Measurements from ENCODE around the gene NKX6-1.

NKX6-1 gene

DNA sequence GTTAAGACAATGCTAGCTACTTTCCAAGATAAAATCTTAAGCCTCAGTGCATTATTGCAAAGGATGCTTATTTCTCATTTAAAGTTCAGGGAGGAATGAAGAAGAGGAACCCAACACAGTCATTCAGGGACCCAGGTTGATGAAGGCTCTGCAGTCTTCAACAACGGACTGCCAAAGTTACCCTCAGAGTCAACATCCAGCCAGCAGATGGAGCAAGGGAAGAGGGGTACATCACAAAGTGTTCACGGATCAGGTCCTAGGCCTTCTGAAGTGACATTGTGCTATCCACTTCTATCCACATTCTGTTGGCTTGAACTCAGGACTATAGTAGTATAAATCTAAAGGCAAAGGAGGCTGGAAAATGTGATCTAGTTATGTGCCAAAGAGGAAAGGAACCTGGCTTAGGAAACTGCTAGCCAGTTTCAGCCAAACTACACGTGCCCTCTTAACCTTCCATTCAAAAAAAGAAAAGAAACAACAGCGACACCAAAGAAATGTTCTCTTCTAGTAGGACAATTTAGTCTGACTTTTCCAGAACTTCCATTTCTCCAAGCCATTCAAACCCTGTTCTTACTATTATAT, 28.8 kb downstream of the NKX6-1 start:
- Mint-ChIP-seq H3K27ac (no peak overlapping the region), H3K9me3 (peaks cover 2% of the 10 kb centered on the region), H3K27me3 (ENCODE audit: low read depth) (peaks cover 6% of the 10 kb centered on the region), H3K36me3 (ENCODE audit: low read depth) (no peaks in the 10 kb centered on the region), H3K4me3 (no peak overlapping the region), H3K4me1 (no peaks in the 10 kb centered on the region)
- TF ChIP-seq, protein P1, sequence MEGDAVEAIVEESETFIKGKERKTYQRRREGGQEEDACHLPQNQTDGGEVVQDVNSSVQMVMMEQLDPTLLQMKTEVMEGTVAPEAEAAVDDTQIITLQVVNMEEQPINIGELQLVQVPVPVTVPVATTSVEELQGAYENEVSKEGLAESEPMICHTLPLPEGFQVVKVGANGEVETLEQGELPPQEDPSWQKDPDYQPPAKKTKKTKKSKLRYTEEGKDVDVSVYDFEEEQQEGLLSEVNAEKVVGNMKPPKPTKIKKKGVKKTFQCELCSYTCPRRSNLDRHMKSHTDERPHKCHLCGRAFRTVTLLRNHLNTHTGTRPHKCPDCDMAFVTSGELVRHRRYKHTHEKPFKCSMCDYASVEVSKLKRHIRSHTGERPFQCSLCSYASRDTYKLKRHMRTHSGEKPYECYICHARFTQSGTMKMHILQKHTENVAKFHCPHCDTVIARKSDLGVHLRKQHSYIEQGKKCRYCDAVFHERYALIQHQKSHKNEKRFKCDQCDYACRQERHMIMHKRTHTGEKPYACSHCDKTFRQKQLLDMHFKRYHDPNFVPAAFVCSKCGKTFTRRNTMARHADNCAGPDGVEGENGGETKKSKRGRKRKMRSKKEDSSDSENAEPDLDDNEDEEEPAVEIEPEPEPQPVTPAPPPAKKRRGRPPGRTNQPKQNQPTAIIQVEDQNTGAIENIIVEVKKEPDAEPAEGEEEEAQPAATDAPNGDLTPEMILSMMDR (IDR thresholded peaks at IDR 0.05; ENCODE audit: unreplicated experiment in 3 of 3), result no peak

DNA sequence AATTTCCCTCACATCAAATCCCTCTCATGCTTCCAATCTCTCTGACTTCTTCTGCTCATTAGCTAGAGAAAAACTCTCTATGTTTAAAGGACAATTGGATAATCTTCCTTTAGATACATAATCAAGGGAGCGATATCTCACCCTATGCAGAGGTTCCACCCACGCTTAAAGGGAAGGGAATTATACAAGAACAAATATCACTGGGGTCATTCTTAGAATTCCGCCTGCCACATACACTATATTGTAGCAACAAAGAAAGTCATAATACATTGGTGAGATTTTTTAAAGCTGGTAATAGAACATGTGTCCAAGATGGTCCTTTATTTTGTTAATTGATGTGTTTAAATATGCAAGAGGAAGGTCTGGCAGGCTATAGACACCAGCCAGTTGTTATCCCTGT, 31.5 kb downstream of the NKX6-1 start:
- H3K4me3 Mint-ChIP-seq, result no peak overlapping the region
- peaks cover 6% of the 10 kb centered on the region for H3K9me3 Mint-ChIP-seq
- H3K4me1 Mint-ChIP-seq, result no peaks in the 10 kb centered on the region
- TF ChIP-seq, protein P1 (IDR thresholded peaks at IDR 0.05; ENCODE audit: unreplicated experiment in 3 of 3), result no peak
- H3K27ac Mint-ChIP-seq, result no peak overlapping the region
- no peaks in the 10 kb centered on the region for H3K36me3 Mint-ChIP-seq (ENCODE audit: low read depth)
- H3K27me3 Mint-ChIP-seq (ENCODE audit: low read depth), result no peaks in the 10 kb centered on the region

DNA sequence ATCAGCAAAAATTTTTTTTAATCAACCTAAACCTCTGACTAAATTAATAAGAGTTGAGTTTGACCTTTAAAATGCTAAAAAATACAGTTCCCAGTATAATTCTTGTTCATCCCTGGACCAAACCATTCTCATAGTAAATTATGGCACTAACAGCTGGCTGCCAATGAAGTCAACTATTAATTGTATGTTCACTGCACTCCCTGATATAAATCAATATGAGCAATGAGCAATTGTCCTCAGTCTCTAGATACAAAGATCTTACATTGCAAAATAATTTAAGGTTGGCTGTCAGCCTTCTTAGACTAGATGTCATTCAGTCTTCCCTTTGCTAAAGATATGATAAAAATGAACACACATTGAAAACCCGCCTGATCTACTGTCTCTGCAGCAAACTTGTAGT, 39.3 kb downstream of the NKX6-1 start:
- Mint-ChIP-seq H3K9me3 (peaks cover 5% of the 10 kb centered on the region), H3K27ac (no peak overlapping the region), H3K4me1 (peaks cover 12% of the 10 kb centered on the region), H3K36me3 (ENCODE audit: low read depth) (no peaks in the 10 kb centered on the region), H3K27me3 (ENCODE audit: low read depth) (no peaks in the 10 kb centered on the region), H3K4me3 (no peak overlapping the region)
- TF ChIP-seq, protein P1 (IDR thresholded peaks at IDR 0.05; ENCODE audit: unreplicated experiment in 3 of 3), result no peak

DNA sequence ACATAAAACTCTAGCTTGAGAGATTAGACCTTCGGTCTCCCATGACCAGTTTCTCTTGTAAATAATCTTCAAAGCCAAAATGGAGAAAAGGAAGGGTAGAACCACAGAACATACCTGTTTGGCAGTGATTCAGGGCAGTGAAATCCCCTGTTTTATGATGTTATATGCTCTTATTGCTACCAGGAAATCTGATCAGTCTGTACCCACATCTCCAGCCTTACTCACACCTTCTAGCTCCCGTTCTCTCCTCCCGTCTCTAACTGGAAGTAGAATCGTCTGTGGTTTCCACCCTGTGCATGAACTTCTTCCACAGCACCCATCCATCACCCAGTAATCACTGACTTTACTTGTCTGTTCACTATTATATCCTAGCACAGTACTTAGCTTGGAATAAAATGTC, 42.9 kb downstream of the NKX6-1 start:
- no peaks in the 10 kb centered on the region for H3K9me3 Mint-ChIP-seq
- H3K4me1 Mint-ChIP-seq, result peaks cover 12% of the 10 kb centered on the region
- H3K4me3 Mint-ChIP-seq, result no peak overlapping the region
- no peaks in the 10 kb centered on the region for H3K27me3 Mint-ChIP-seq (ENCODE audit: low read depth)
- TF ChIP-seq, protein P1 (IDR thresholded peaks at IDR 0.05; ENCODE audit: unreplicated experiment in 3 of 3), result no peak
- H3K27ac Mint-ChIP-seq, result peak overlapping the region in 1 of 3 experiments; percentile 9
- no peaks in the 10 kb centered on the region for H3K36me3 Mint-ChIP-seq (ENCODE audit: low read depth)

DNA sequence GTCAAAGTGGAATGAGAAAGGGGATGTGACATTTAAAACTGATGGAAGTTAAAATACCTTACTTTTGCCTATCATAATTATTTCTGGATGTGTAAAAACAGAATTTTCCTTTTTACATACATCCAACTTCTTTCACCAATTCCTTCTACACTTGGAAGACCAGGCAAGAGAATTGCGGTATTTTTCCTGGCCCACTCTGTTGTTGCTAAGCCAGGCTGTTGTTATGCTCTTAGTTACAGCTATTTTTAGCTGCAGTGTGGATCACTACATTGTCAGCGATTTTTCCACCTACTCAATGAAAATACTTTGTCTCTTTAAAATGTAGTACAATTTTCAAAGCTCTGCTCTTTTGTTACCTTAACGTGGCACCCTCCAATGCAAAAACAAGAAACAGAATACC, 43.4 kb downstream of the NKX6-1 start:
- Mint-ChIP-seq H3K4me1 (peaks cover 12% of the 10 kb centered on the region), H3K9me3 (no peaks in the 10 kb centered on the region), H3K27ac (peak overlapping the region in 2 of 3 experiments; percentile 1 to 9), H3K27me3 (ENCODE audit: low read depth) (no peaks in the 10 kb centered on the region), H3K4me3 (no peak overlapping the region), H3K36me3 (ENCODE audit: low read depth) (no peaks in the 10 kb centered on the region)
- TF ChIP-seq, protein P1 (IDR thresholded peaks at IDR 0.05; ENCODE audit: unreplicated experiment in 3 of 3), result no peak

DNA sequence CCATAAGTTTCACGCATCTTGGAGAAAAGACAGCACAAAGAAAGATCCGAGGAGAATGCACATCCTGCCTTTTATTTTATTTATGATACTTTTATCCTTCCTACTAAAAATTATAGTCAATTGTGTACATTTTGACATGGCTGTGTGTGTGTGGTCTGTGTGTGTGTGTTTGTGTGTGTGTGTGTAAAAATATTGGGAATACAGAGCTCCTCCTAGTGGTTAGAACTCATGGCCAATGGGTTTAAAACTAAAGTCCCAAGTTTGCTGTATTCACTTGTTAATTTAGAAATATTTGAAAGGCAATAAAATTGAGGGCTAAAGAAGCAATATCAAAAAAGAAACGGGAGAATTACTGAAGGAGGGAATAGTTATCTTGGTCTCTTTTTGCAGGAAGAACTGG, 47.5 kb downstream of the NKX6-1 start:
- Mint-ChIP-seq H3K4me1 (peaks cover 12% of the 10 kb centered on the region), H3K9me3 (no peaks in the 10 kb centered on the region), H3K4me3 (no peak overlapping the region), H3K27me3 (ENCODE audit: low read depth) (no peaks in the 10 kb centered on the region), H3K27ac (no peak overlapping the region), H3K36me3 (ENCODE audit: low read depth) (no peaks in the 10 kb centered on the region)
- TF ChIP-seq, protein P1 (IDR thresholded peaks at IDR 0.05; ENCODE audit: unreplicated experiment in 3 of 3), result peak in 2 of 3 experiments; percentile 37 to 51

Data from nephron (organoid).